ENCODE measurements around the gene DIP2B. TPM values are rescaled to one million over a fixed set of nuclear protein-coding genes. Genes with fewer than 3 reads are reported as not detected.

Gene DIP2B
- total RNA-seq, 1 donor from 2014 or later: 30.2 TPM

DNA sequence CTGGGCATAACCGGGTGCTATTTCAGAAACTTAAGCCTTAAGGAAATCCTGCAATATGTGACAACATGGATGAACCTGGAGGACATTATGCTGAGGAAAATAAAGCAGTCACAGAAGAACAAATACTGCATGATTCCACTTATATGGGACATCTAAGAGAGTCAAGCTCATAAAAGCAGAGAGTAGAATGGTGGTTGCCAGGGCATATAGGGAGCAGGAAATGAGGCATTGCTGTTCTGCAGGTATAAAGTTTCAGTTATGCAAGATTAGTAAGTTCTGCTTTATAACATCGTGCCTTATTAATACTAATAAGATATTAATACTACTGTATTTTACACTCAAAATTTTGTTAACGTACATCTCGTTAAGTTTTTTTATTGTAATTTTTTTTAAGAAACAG lies 134.9 kb downstream of the DIP2B start:
- Mint-ChIP-seq H3K9me3 (ENCODE audit: low read depth) (no peaks in the 10 kb centered on the region), H3K4me1 (ENCODE audit: low read depth) (peaks cover 17% of the 10 kb centered on the region), H3K27ac (no peak overlapping the region), H3K36me3 (ENCODE audit: insufficient read depth) (peaks cover 6% of the 10 kb centered on the region), H3K27me3 (no peaks in the 10 kb centered on the region), H3K4me3 (ENCODE audit: low read depth) (no peak overlapping the region)
- DNase-seq (ENCODE audit: low spot score, unreplicated experiment): no peak
- TF ChIP-seq, protein P1, sequence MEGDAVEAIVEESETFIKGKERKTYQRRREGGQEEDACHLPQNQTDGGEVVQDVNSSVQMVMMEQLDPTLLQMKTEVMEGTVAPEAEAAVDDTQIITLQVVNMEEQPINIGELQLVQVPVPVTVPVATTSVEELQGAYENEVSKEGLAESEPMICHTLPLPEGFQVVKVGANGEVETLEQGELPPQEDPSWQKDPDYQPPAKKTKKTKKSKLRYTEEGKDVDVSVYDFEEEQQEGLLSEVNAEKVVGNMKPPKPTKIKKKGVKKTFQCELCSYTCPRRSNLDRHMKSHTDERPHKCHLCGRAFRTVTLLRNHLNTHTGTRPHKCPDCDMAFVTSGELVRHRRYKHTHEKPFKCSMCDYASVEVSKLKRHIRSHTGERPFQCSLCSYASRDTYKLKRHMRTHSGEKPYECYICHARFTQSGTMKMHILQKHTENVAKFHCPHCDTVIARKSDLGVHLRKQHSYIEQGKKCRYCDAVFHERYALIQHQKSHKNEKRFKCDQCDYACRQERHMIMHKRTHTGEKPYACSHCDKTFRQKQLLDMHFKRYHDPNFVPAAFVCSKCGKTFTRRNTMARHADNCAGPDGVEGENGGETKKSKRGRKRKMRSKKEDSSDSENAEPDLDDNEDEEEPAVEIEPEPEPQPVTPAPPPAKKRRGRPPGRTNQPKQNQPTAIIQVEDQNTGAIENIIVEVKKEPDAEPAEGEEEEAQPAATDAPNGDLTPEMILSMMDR (IDR thresholded peaks at IDR 0.05; ENCODE audit: unreplicated experiment): no peak

DNA sequence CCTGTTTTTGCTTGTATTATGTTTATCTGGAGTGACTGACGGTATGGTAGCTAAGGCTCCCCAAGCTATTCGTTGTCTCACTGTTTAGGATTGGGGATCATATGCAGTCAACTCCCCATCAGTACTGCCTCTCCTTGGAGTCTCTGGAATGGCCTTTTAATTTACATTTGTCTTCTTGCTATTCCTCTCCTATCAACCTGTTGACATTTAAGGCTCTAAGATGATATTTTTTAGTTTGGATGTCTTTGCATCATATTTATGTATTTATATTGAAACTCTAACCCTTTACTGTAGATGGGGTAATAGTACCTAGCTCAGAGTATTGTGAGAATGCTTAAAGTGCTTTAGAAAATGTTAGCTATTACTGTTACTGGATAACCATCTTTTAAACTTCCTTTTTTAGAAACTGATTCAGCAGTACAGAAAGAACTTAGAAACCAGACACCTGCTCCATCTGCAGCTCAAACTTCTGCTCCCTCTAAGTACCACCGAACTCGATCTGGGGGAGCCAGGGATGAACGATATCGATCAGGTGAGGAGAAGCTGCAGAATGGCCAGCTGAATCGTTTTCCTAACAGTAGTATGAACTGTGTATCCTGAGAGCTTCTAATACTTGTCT lies 135.6 kb downstream of the DIP2B start:
- H3K36me3 Mint-ChIP-seq (ENCODE audit: insufficient read depth): peaks cover 6% of the 10 kb centered on the region
- no peaks in the 10 kb centered on the region for H3K9me3 Mint-ChIP-seq (ENCODE audit: low read depth)
- H3K4me1 Mint-ChIP-seq (ENCODE audit: low read depth): peaks cover 13% of the 10 kb centered on the region
- H3K27ac Mint-ChIP-seq: peak overlapping the region; percentile 47
- no peaks in the 10 kb centered on the region for H3K27me3 Mint-ChIP-seq
- DNase-seq (ENCODE audit: low spot score, unreplicated experiment): no peak
- TF ChIP-seq, protein P1 (IDR thresholded peaks at IDR 0.05; ENCODE audit: unreplicated experiment): no peak
- H3K4me3 Mint-ChIP-seq (ENCODE audit: low read depth): no peak overlapping the region

DNA sequence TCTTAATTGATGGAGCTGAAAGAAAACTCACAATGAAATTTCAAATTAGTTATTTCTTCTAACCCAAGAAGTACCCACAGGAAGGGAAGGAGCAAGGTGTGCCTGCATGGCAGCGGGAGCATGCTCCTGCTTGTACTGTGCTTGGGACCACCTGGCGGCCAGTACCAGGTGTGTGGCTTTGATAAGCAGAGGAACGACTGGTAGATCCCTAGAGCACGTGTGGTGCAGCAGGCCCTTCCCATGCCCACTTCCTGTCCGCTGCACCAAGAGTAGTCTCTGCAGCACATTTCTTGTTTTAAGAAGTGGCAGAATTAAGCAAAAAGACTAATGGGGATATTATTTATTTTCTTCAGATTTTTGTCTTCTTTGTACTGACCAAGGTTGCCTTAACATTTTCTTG lies 136.8 kb downstream of the DIP2B start:
- Mint-ChIP-seq H3K27me3 (no peaks in the 10 kb centered on the region), H3K4me3 (ENCODE audit: low read depth) (no peak overlapping the region), H3K27ac (peak overlapping the region; percentile 83), H3K36me3 (ENCODE audit: insufficient read depth) (peaks cover 6% of the 10 kb centered on the region), H3K9me3 (ENCODE audit: low read depth) (no peaks in the 10 kb centered on the region), H3K4me1 (ENCODE audit: low read depth) (peaks cover 13% of the 10 kb centered on the region)
- TF ChIP-seq, protein P1 (IDR thresholded peaks at IDR 0.05; ENCODE audit: unreplicated experiment): peak; percentile 18
- no peak for DNase-seq (ENCODE audit: low spot score, unreplicated experiment)

DNA sequence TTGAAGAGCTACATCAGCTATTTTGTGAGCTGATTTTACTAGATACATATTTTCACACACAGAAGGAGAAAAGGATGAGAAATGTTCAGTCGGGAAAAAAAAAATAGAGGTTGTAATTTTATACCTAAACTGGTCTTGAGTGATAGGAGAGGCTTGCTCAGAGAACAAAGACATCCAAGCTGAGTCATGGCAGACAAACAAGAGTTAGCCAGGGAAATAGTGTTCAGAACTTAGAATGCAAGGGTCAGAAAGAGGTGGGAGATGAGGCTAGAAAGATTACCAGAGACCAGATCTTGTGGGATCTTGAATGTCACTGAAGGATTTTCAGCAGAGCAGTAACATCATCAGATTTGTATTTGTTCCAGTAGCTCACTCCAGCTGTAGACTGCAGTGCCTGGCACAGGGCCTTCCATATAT lies 137.3 kb downstream of the DIP2B start:
- DNase-seq (ENCODE audit: low spot score, unreplicated experiment): no peak
- Mint-ChIP-seq H3K27ac (peak overlapping the region; percentile 83), H3K27me3 (no peaks in the 10 kb centered on the region), H3K4me3 (ENCODE audit: low read depth) (no peak overlapping the region), H3K36me3 (ENCODE audit: insufficient read depth) (peaks cover 8% of the 10 kb centered on the region), H3K9me3 (ENCODE audit: low read depth) (no peaks in the 10 kb centered on the region), H3K4me1 (ENCODE audit: low read depth) (peaks cover 11% of the 10 kb centered on the region)
- TF ChIP-seq, protein P1 (IDR thresholded peaks at IDR 0.05; ENCODE audit: unreplicated experiment): no peak

DNA sequence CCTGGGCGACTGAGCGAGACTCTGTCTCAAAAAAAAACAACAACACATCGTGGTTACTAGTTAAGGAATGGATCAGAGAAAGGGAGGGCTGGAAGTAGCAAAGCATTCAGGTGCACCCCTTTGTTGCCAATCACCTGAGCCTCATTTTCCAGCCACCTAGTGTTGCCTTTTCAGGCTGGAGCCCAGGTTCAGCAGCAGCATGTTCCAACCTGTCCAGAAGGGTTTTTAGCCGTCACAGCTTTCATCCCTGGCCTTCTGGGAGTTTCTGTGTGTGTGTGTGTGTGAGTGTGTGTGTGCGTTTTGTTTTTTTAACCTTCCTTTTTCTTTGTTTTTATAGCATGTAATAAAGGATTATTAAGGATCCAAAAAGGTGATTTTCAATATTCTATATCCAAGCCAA lies 138.0 kb downstream of the DIP2B start:
- H3K27me3 Mint-ChIP-seq: no peaks in the 10 kb centered on the region
- H3K36me3 Mint-ChIP-seq (ENCODE audit: insufficient read depth): peaks cover 11% of the 10 kb centered on the region
- TF ChIP-seq, protein P1 (IDR thresholded peaks at IDR 0.05; ENCODE audit: unreplicated experiment): no peak
- peaks cover 10% of the 10 kb centered on the region for H3K4me1 Mint-ChIP-seq (ENCODE audit: low read depth)
- no peak overlapping the region for H3K27ac Mint-ChIP-seq
- no peak for DNase-seq (ENCODE audit: low spot score, unreplicated experiment)
- H3K4me3 Mint-ChIP-seq (ENCODE audit: low read depth): no peak overlapping the region
- H3K9me3 Mint-ChIP-seq (ENCODE audit: low read depth): no peaks in the 10 kb centered on the region

All from progenitor cell of endocrine pancreas (in vitro differentiated cells).